Central memory CD4-positive, alpha-beta T cell (primary cell): ENCODE results near the gene RNF32.

ENCODE experiments used
- DNase-seq: peaks from one replicate; pipeline ENCODE4 v3.0.0; 2022
- total RNA-seq, 3 experiments: gene quantifications; one replicate each; lab custom pipeline; 2026; lab: John Stamatoyannopoulos, UW

RNF32 gene
- total RNA-seq, result 0.32 to 1.5 (median 0.49) reads per million in 3 experiments

- DNase-seq, result peak; percentile 92
Measured at GRCh38 chr7:156640257-156640948, at the start of gene RNF32. TSS of gene RNF32 (plus strand) at chr7:156640774. CDS start at chr7:156643878, 3,104 bp downstream.

- DNase-seq, result no peak
Measured at GRCh38 chr7:156592155-156592884, 48.3 kb upstream of the RNF32 start.

GRCh38 chr7:156594283-156595080 is 46.1 kb upstream of the RNF32 start:
- DNase-seq, result no peak

- no peak for DNase-seq
Measured at GRCh38 chr7:156600496-156600895, 40.1 kb upstream of the RNF32 start.

GRCh38 chr7:156602283-156602682 is 38.3 kb upstream of the RNF32 start:
- DNase-seq, result no peak

- no peak for DNase-seq
Measured at GRCh38 chr7:156603011-156603410, 37.6 kb upstream of the RNF32 start.

GRCh38 chr7:156603629-156604028 is 36.9 kb upstream of the RNF32 start:
- no peak for DNase-seq

GRCh38 chr7:156604311-156604710 is 36.3 kb upstream of the RNF32 start:
- DNase-seq, result no peak

- DNase-seq, result no peak
Measured at GRCh38 chr7:156604836-156605695, 35.5 kb upstream of the RNF32 start.

- DNase-seq, result no peak
Measured at GRCh38 chr7:156606135-156606534, 34.4 kb upstream of the RNF32 start.

GRCh38 chr7:156606691-156607331 is 33.8 kb upstream of the RNF32 start:
- no peak for DNase-seq

- peak; percentile 9 for DNase-seq
Measured at GRCh38 chr7:156607332-156608172, 33.0 kb upstream of the RNF32 start.

- DNase-seq, result no peak
Measured at GRCh38 chr7:156608173-156608478, 32.4 kb upstream of the RNF32 start.

- DNase-seq, result no peak
Measured at GRCh38 chr7:156609010-156609877, 31.3 kb upstream of the RNF32 start.

- DNase-seq, result no peak
Measured at GRCh38 chr7:156610130-156610529, 30.4 kb upstream of the RNF32 start.

GRCh38 chr7:156610601-156611000 is 30.0 kb upstream of the RNF32 start:
- DNase-seq, result no peak

GRCh38 chr7:156611014-156612010 is 29.3 kb upstream of the RNF32 start:
- DNase-seq, result no peak

- DNase-seq, result peak; percentile 89
Measured at GRCh38 chr7:156612930-156613329, 27.6 kb upstream of the RNF32 start.
